Measurements from ENCODE around the gene RAC2. TPM values are rescaled to one million over a fixed set of nuclear protein-coding genes. Genes with fewer than 3 reads are reported as not detected.

Gene RAC2
- total RNA-seq, 1 donor from 2014 or later: 519 TPM

DNA sequence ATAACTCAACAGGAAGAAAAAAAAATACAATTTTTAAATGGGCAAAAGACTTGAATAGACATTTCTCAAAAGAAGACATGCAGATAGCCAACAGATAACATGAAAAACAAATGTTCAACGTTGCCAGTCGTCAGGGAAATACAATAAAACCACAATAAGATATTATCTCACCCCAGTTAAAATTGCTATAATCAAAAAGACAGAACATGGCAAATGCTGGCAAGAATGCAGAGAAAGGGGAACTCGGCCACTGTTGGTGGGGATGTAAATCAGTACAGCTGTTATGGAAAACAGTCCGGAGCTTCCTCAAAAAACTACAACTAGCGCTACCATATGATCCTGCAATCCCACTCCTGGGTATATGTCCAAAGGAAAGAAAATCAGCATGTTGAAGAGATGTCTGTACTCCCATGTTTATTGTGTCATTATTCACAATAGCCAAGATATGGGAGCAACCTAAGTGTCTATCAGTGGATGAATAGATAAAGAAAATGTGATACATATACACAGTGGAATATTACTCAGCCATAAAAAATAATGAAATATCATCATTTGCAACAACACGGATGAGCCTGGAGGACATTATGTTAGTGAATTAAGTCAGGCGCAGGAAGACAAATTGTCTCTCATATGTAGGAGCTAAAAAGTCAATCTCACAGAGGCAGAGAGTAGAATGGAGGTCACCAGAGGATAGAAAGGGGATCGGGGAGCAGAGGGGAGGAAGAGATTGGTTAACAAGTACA, 26.0 kb upstream of the RAC2 start:
- Mint-ChIP-seq H3K36me3 (ENCODE audit: low read depth) (no peaks in the 10 kb centered on the region), H3K27me3 (no peaks in the 10 kb centered on the region), H3K4me3 (no peak overlapping the region), H3K4me1 (peaks cover 48% of the 10 kb centered on the region), H3K9me3 (no peaks in the 10 kb centered on the region), H3K27ac (no peak overlapping the region)
- no peak for DNase-seq
- intact Hi-C loops (cut with micrococcal nuclease): loop anchor here (5.0 kb wide), 1 partner anchor 38 kb away; no protein-coding TSS in a partner anchor

GRCh38 chr22:37267661-37268413, 23.8 kb upstream of the RAC2 start:
- intact Hi-C loops (cut with micrococcal nuclease): loop anchor here (1.0 kb wide), 1 partner anchor 189 kb away; no protein-coding TSS in a partner anchor
- no peak for DNase-seq
- Mint-ChIP-seq H3K27me3 (no peaks in the 10 kb centered on the region), H3K36me3 (ENCODE audit: low read depth) (peaks cover 4% of the 10 kb centered on the region), H3K27ac (peak overlapping the region; percentile 87), H3K4me1 (peaks cover 29% of the 10 kb centered on the region), H3K4me3 (peak overlapping the region; percentile 86), H3K9me3 (peaks cover 6% of the 10 kb centered on the region)

DNA sequence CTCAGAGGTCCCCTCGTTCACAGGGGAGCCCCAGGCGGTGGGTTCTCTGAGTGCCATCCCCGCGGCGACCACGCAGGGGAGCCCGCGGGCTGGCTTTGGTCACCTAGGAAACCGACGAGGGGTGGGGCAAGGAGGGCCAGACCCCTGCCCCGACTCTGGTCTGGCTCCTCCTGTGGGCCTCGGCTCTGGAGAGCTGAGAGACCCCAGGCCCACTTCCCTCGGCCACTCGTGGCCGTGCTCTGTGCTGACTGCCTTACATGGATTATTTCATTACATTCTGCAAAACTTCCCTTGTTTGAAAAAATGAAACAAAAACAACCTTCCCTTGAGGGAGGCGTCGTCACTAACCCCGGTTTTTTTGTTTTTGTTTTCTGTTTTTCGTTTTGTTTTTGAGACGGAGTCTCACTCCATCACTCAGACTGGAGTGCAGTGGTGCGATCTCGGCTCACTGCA, 23.1 kb upstream of the RAC2 start:
- H3K4me1 Mint-ChIP-seq: peaks cover 34% of the 10 kb centered on the region
- H3K4me3 Mint-ChIP-seq: peak overlapping the region; percentile 86
- H3K9me3 Mint-ChIP-seq: peaks cover 6% of the 10 kb centered on the region
- DNase-seq: peak; percentile 95
- peaks cover 5% of the 10 kb centered on the region for H3K27me3 Mint-ChIP-seq
- H3K36me3 Mint-ChIP-seq (ENCODE audit: low read depth): peaks cover 4% of the 10 kb centered on the region
- H3K27ac Mint-ChIP-seq: peak overlapping the region; percentile 87
- intact Hi-C loops (cut with micrococcal nuclease): loop anchor here (1.0 kb wide), 1 partner anchor 190 kb away; no protein-coding TSS in a partner anchor

DNA sequence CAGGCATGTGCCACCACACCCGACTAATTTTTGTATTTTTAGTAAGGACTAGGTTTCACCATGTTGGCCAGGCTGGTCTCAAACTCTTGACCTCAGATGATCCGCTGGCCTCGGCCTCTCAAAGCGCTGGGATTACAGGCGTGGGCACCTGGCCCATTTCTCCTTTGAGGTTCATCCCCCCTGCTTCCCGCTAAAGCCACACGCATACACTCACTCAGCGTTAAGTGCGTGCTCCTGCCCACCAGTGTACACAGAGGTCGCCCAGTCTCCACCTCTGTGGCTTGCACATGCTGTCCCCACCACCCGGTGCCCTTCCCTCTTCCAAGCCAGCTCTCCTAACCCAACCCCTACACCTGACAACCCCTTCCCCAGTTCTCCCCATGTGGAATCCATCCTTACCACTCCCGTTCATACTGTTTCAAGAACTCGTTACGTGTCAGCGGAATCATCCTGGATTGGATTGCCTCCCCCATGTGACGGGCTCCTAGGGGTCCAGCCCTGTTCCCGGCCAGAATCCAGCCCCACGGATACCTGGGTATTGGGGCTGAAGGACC, 22.6 kb upstream of the RAC2 start:
- peaks cover 6% of the 10 kb centered on the region for H3K9me3 Mint-ChIP-seq
- H3K27ac Mint-ChIP-seq: peak overlapping the region; percentile 87
- intact Hi-C loops (cut with micrococcal nuclease): loop anchor here (1.0 kb wide), 1 partner anchor 191 kb away; no protein-coding TSS in a partner anchor
- peaks cover 35% of the 10 kb centered on the region for H3K4me1 Mint-ChIP-seq
- peaks cover 4% of the 10 kb centered on the region for H3K36me3 Mint-ChIP-seq (ENCODE audit: low read depth)
- peak overlapping the region; percentile 86 for H3K4me3 Mint-ChIP-seq
- peaks cover 5% of the 10 kb centered on the region for H3K27me3 Mint-ChIP-seq
- DNase-seq: no peak

DNA sequence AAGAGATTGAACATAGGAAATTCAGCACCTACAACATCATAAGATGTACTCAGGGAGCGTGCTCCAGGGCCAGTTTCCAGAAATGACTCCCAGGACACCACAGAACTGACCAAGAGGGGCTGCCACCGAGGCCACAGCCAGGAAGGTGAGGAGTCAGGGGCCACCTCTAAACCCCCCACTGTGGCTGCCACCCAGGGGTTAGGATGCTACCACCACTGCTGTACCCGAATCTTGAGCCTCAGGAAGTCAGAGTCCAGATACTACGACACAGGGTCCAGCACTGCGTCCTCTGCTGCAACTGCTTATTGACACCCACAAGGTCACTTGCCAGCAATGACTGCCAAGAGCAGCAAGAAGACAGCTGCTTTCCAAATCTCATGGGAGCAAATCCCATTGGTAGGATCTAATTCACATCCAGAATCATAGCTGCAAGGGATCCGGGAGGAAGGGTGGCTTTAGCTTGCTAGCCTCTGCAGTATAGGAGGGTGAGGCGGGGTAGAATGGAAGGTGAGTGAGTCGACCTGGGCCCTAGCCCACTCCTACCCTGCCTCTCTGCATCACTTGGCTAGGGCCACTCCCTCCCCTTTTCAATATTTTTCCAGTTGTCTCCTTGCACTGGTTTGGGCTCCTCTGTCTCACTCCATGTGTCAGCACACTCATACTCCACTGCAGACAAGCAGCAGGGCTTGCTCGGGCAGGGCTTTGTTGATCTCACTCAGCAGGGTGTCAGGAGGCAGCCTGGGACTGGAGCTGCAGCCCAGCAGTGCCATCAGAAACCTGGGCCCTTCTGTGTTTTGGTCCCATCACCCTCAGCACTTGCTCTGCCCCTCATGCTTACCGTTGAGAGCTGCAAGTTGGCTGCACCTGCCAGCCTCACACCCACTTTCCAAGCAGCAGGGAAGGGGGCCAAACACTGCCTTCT, 20.2 kb upstream of the RAC2 start:
- Mint-ChIP-seq H3K4me3 (no peak overlapping the region), H3K27me3 (peaks cover 5% of the 10 kb centered on the region), H3K4me1 (peaks cover 40% of the 10 kb centered on the region), H3K27ac (no peak overlapping the region), H3K36me3 (ENCODE audit: low read depth) (peaks cover 4% of the 10 kb centered on the region), H3K9me3 (peaks cover 6% of the 10 kb centered on the region)
- no peak for DNase-seq
- intact Hi-C loops (cut with micrococcal nuclease): loop anchor here (5.0 kb wide), 1 partner anchor 37 kb away; no protein-coding TSS in a partner anchor

DNA sequence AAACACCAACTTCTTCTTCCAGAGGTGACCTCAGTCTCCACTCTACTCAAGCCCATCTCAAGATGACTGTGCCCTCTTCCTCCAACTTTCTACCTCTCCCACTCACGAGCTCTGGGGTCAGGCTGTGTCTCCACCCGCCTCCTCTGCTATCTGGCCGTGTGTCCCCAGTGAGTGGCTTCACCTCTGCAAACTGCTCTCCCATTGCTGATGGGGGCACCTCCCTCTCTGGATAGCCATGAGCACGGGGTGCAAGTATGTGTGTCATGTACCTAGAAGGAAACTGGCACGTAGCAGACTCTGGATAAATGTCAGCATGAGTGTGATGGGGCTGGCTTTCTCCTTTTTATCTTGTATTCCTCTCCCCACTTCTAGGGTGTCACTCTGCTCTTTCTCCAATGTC, 18.3 kb upstream of the RAC2 start:
- Mint-ChIP-seq H3K4me1 (peaks cover 39% of the 10 kb centered on the region), H3K4me3 (no peak overlapping the region), H3K36me3 (ENCODE audit: low read depth) (peaks cover 4% of the 10 kb centered on the region), H3K9me3 (peaks cover 6% of the 10 kb centered on the region), H3K27me3 (peaks cover 6% of the 10 kb centered on the region), H3K27ac (no peak overlapping the region)
- intact Hi-C loops (cut with micrococcal nuclease): loop anchor here (5.0 kb wide), 1 partner anchor 35 kb away; no protein-coding TSS in a partner anchor
- DNase-seq: no peak

DNA sequence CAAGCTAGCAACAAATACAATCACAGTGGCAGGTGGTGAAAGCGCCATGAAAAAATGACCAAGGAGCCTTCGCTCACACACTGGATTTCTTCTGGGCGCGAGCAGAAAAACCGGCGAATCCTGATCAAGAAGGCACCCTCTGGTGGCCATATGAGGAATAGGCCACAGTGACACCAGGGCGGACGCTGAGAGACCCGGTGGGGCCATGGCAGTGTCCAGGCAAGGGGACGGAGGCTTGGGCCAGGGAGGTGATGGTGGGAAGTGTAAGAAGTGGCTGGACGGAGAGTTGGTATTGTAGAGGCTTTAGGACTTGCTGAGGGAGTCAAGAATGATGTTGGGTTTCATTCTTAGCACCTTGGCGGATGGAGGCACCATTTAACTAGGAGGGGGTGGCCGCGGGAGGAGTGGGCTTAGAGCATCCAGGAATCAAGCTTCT, 16.9 kb upstream of the RAC2 start:
- no peak overlapping the region for H3K4me3 Mint-ChIP-seq
- H3K4me1 Mint-ChIP-seq: peaks cover 30% of the 10 kb centered on the region
- intact Hi-C loops (cut with micrococcal nuclease): loop anchor here (1.0 to 5.0 kb wide), 3 partner anchors 19 to 274 kb away; no protein-coding TSS in a partner anchor
- H3K36me3 Mint-ChIP-seq (ENCODE audit: low read depth): peaks cover 4% of the 10 kb centered on the region
- peaks cover 6% of the 10 kb centered on the region for H3K9me3 Mint-ChIP-seq
- H3K27me3 Mint-ChIP-seq: peaks cover 6% of the 10 kb centered on the region
- H3K27ac Mint-ChIP-seq: peak overlapping the region; percentile 38
- peak; percentile 90 for DNase-seq

DNA sequence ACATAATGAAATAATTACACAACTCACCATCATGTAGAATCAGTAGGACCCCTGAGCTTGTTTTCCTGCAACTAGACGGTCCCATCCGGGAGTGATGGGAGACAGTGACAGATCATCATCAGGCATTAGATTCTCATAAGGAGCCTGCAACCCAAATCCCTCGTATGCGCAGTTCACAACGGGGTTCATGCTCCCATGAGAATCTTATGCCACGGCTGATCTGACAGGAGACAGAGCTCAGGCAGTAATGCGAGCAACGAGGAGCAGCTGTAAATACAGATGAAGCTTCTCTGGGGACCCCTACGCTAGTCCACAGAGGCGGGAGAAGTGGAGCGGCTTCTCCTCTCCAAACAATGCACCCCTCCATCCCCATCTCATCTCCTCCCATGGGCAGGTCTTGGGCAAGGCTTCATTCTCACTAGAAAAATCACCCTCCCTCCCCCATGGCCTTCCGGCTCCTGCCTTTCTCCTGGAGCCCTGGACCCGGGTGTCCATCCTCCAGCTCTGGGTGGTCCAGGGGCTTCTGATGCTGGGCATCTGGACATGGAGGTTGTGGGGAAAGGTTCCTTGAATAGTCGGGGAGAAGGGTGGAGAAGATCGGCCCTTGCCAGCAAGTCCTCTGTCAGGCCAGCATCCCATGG, 16.2 kb upstream of the RAC2 start:
- no peak for DNase-seq
- Mint-ChIP-seq H3K27ac (no peak overlapping the region), H3K36me3 (ENCODE audit: low read depth) (peaks cover 4% of the 10 kb centered on the region), H3K27me3 (peaks cover 6% of the 10 kb centered on the region), H3K4me1 (peaks cover 34% of the 10 kb centered on the region), H3K4me3 (no peak overlapping the region), H3K9me3 (peaks cover 6% of the 10 kb centered on the region)
- intact Hi-C loops (cut with micrococcal nuclease): loop anchor here (1.0 to 5.0 kb wide), 3 partner anchors 18 to 273 kb away; no protein-coding TSS in a partner anchor

GRCh38 chr22:37259540-37260029, 15.5 kb upstream of the RAC2 start:
- Mint-ChIP-seq H3K27ac (peak overlapping the region; percentile 54), H3K4me1 (peaks cover 38% of the 10 kb centered on the region), H3K9me3 (peaks cover 3% of the 10 kb centered on the region), H3K4me3 (peak overlapping the region; percentile 28), H3K27me3 (peaks cover 6% of the 10 kb centered on the region), H3K36me3 (ENCODE audit: low read depth) (peaks cover 2% of the 10 kb centered on the region)
- intact Hi-C loops (cut with micrococcal nuclease): loop anchor here (1.0 to 5.0 kb wide), 3 partner anchors 17 to 273 kb away; no protein-coding TSS in a partner anchor
- peak; percentile 76 for DNase-seq

GRCh38 chr22:37258753-37259401, 14.8 kb upstream of the RAC2 start:
- peaks cover 41% of the 10 kb centered on the region for H3K4me1 Mint-ChIP-seq

GRCh38 chr22:37258005-37258752, 14.1 kb upstream of the RAC2 start:
- Mint-ChIP-seq H3K4me3 (no peak overlapping the region), H3K9me3 (no peaks in the 10 kb centered on the region), H3K27ac (no peak overlapping the region), H3K4me1 (peaks cover 43% of the 10 kb centered on the region), H3K27me3 (peaks cover 8% of the 10 kb centered on the region), H3K36me3 (ENCODE audit: low read depth) (no peaks in the 10 kb centered on the region)
- intact Hi-C loops (cut with micrococcal nuclease): no loop called here
- DNase-seq: no peak

More at GRCh38 chr22:37258753-37259401, 14.8 kb upstream of the RAC2 start:
- H3K9me3 Mint-ChIP-seq: no peaks in the 10 kb centered on the region
- H3K4me3 Mint-ChIP-seq: no peak overlapping the region
- peaks cover 8% of the 10 kb centered on the region for H3K27me3 Mint-ChIP-seq
- no peak overlapping the region for H3K27ac Mint-ChIP-seq
- H3K36me3 Mint-ChIP-seq (ENCODE audit: low read depth): no peaks in the 10 kb centered on the region
- DNase-seq: no peak
- intact Hi-C loops (cut with micrococcal nuclease): no loop called here

Measured in activated CD4-positive, alpha-beta T cell treated with anti-CD3 and anti-CD28 coated beads, Interleukin-2, amount 10 ng/mL, durations not matched to agents 24 days and 14 days (primary cell).